Measurements from ENCODE around the gene RICTOR.
"Not testable (repeated sequence)": the region's sequence is repeated elsewhere in the genome, so short reads cannot be mapped to it uniquely, and the experiment has no call there.

RICTOR gene

GRCh38 chr5:39055027-39055767, 19.0 kb downstream of the RICTOR start:
- no peak for DNase-seq

- DNase-seq: no peak
Measured at GRCh38 chr5:39053189-39053588, 21.0 kb downstream of the RICTOR start.

GRCh38 chr5:39052141-39052540, 22.1 kb downstream of the RICTOR start:
- no peak for DNase-seq

GRCh38 chr5:39049315-39049714, 24.9 kb downstream of the RICTOR start:
- DNase-seq: no peak

GRCh38 chr5:39040875-39041274, 33.3 kb downstream of the RICTOR start:
- peak; percentile 45 for DNase-seq

- DNase-seq: not testable (repeated sequence)
Measured at GRCh38 chr5:39034493-39034892, 39.7 kb downstream of the RICTOR start.

- DNase-seq: no peak
Measured at GRCh38 chr5:39031041-39031440, 43.2 kb downstream of the RICTOR start.

- no peak for DNase-seq
Measured at GRCh38 chr5:39025456-39025855, 48.7 kb downstream of the RICTOR start.

GRCh38 chr5:39024884-39025283, 49.3 kb downstream of the RICTOR start:
- no peak for DNase-seq

- peak; percentile 40 for DNase-seq
Measured at GRCh38 chr5:39024005-39024404, 50.2 kb downstream of the RICTOR start.

- no peak for DNase-seq
Measured at GRCh38 chr5:39023121-39023520, 51.1 kb downstream of the RICTOR start.

- no peak for DNase-seq
Measured at GRCh38 chr5:39022151-39022550, 52.0 kb downstream of the RICTOR start.

- DNase-seq: no peak
Measured at GRCh38 chr5:39021413-39021812, 52.8 kb downstream of the RICTOR start.

- no peak for DNase-seq
Measured at GRCh38 chr5:39020458-39020857, 53.7 kb downstream of the RICTOR start.

- no peak for DNase-seq
Measured at GRCh38 chr5:39019254-39019653, 54.9 kb downstream of the RICTOR start.

- no peak for DNase-seq
Measured at GRCh38 chr5:39017504-39017903, 56.7 kb downstream of the RICTOR start.

- no peak for DNase-seq
Measured at GRCh38 chr5:39016587-39017275, 57.5 kb downstream of the RICTOR start.

GRCh38 chr5:39015743-39016586, 58.2 kb downstream of the RICTOR start:
- DNase-seq: no peak

GRCh38 chr5:39014561-39014960, 59.6 kb downstream of the RICTOR start:
- no peak for DNase-seq

- no peak for DNase-seq
Measured at GRCh38 chr5:39013938-39014337, 60.3 kb downstream of the RICTOR start.

- DNase-seq: not testable (repeated sequence)
Measured at GRCh38 chr5:39010958-39011357, 63.2 kb downstream of the RICTOR start.

- DNase-seq: no peak
Measured at GRCh38 chr5:39009981-39010380, 64.2 kb downstream of the RICTOR start.

GRCh38 chr5:39009280-39009679, 64.9 kb downstream of the RICTOR start:
- no peak for DNase-seq

- no peak for DNase-seq
Measured at GRCh38 chr5:39006650-39007049, 67.5 kb downstream of the RICTOR start.

Data from CD4-positive, alpha-beta T cell treated with Interleukin-6 for 4 hours (primary cell).